ENCODE measurements around the gene TMC7.
A peak's percentile ranks its signal among the peaks of the same experiment; 100 is the strongest.

The TMC7 gene

GRCh38 chr16:19086322-19087199 is 102.8 kb downstream of the TMC7 start:
- peak; percentile 63 to 75 for DNase-seq (ENCODE audit: low read depth in 1 of 2, low spot score in 1 of 2)

GRCh38 chr16:19088341-19088916 is 104.7 kb downstream of the TMC7 start:
- DNase-seq (ENCODE audit: low read depth in 1 of 2, low spot score in 1 of 2) = no peak

GRCh38 chr16:19089410-19089955 is 105.7 kb downstream of the TMC7 start:
- DNase-seq (ENCODE audit: low read depth in 1 of 2, low spot score in 1 of 2) = no peak

GRCh38 chr16:19090916-19091315 is 107.2 kb downstream of the TMC7 start:
- DNase-seq (ENCODE audit: low read depth in 1 of 2, low spot score in 1 of 2) = no peak

- no peak for DNase-seq (ENCODE audit: low read depth in 1 of 2, low spot score in 1 of 2)
Measured at GRCh38 chr16:19092653-19093410, 109.1 kb downstream of the TMC7 start.

GRCh38 chr16:19093631-19094541 is 110.2 kb downstream of the TMC7 start:
- DNase-seq (ENCODE audit: low read depth in 1 of 2, low spot score in 1 of 2) = no peak

GRCh38 chr16:19094542-19095365 is 111.0 kb downstream of the TMC7 start:
- no peak for DNase-seq (ENCODE audit: low read depth in 1 of 2, low spot score in 1 of 2)

GRCh38 chr16:19095654-19096053 is 111.9 kb downstream of the TMC7 start:
- no peak for DNase-seq (ENCODE audit: low read depth in 1 of 2, low spot score in 1 of 2)

- DNase-seq (ENCODE audit: low read depth in 1 of 2, low spot score in 1 of 2) = no peak
Measured at GRCh38 chr16:19098173-19098572, 114.4 kb downstream of the TMC7 start.

GRCh38 chr16:19102187-19102872 is 118.6 kb downstream of the TMC7 start:
- no peak for DNase-seq (ENCODE audit: low read depth in 1 of 2, low spot score in 1 of 2)

- no peak for DNase-seq (ENCODE audit: low read depth in 1 of 2, low spot score in 1 of 2)
Measured at GRCh38 chr16:19104607-19105006, 120.9 kb downstream of the TMC7 start.

GRCh38 chr16:19105131-19105530 is 121.4 kb downstream of the TMC7 start:
- DNase-seq (ENCODE audit: low read depth in 1 of 2, low spot score in 1 of 2) = no peak

- DNase-seq (ENCODE audit: low read depth in 1 of 2, low spot score in 1 of 2) = no peak
Measured at GRCh38 chr16:19105891-19106624, 122.3 kb downstream of the TMC7 start.

GRCh38 chr16:19106625-19107020 is 122.9 kb downstream of the TMC7 start:
- DNase-seq (ENCODE audit: low read depth in 1 of 2, low spot score in 1 of 2) = no peak

GRCh38 chr16:19108409-19109287 is 124.9 kb downstream of the TMC7 start:
- DNase-seq (ENCODE audit: low read depth in 1 of 2, low spot score in 1 of 2) = no peak

- DNase-seq (ENCODE audit: low read depth in 1 of 2, low spot score in 1 of 2) = no peak
Measured at GRCh38 chr16:19109288-19109664, 125.5 kb downstream of the TMC7 start.

- DNase-seq (ENCODE audit: low read depth in 1 of 2, low spot score in 1 of 2) = no peak
Measured at GRCh38 chr16:19110537-19111360, 127.0 kb downstream of the TMC7 start.

All from stimulated activated CD4-positive, alpha-beta T cell treated with anti-CD3 and anti-CD28 coated beads, Interleukin-15, amount 100 ng/mL, for 1 hour (primary cell).